Liver (tissue), 9 donors: ENCODE results near the gene TTC28. TPM values are rescaled to one million over a fixed set of nuclear protein-coding genes. Genes with fewer than 3 reads are reported as not detected.

Source experiments
- DNase-seq: peaks from one replicate; pipeline ENCODE4 v3.0.0-alpha.2; 2017; ENCODE audit warnings: low spot score
- H3K27ac ChIP-seq, 2 donors: one replicate each; pipeline ENCODE4 v1.7.0; 2013; ENCODE audit warnings: inconsistent platforms in 2 of 2, low read length in 2 of 2, control low read depth in 1 of 2, low read depth in 1 of 2, mild to moderate bottlenecking in 1 of 2
- H3K27me3 ChIP-seq, 4 donors: one replicate each; pipeline versions ENCODE4 v1.6.1 to v1.7.0; 2013; ENCODE audit warnings: low read length in 3 of 4, inconsistent platforms in 1 of 4, mild to moderate bottlenecking in 1 of 4, moderate library complexity in 1 of 4; ENCODE audit not compliant: control insufficient read depth in 4 of 4, insufficient read depth in 4 of 4
- H3K36me3 ChIP-seq, 4 donors: one replicate each; pipeline versions ENCODE4 v1.6.1 to v1.7.0; 2013; ENCODE audit warnings: low read length in 3 of 4, mild to moderate bottlenecking in 3 of 4, low read depth in 1 of 4, moderate library complexity in 1 of 4; ENCODE audit not compliant: control insufficient read depth in 4 of 4, insufficient read depth in 3 of 4
- H3K4me1 ChIP-seq, 4 donors: one replicate each; pipeline versions ENCODE4 v1.6.1 to v1.7.0; 2013; ENCODE audit warnings: low read length in 3 of 4, mild to moderate bottlenecking in 3 of 4, moderate library complexity in 1 of 4; ENCODE audit not compliant: control insufficient read depth in 4 of 4, insufficient read depth in 4 of 4
- H3K4me3 ChIP-seq, 3 donors: one replicate each; pipeline versions ENCODE4 v1.6.1 to v1.7.0; 2013; ENCODE audit warnings: low read length in 3 of 3, control low read depth in 1 of 3, low read depth in 1 of 3, mild to moderate bottlenecking in 1 of 3
- H3K9ac ChIP-seq, 2 donors: one replicate each; pipeline ENCODE4 v1.7.0; 2013; ENCODE audit warnings: low read length in 2 of 2, mild to moderate bottlenecking in 2 of 2, moderate library complexity in 2 of 2, control low read depth in 1 of 2, low read depth in 1 of 2
- H3K9me3 ChIP-seq, 4 donors: one replicate each; pipeline versions ENCODE4 v1.6.1 to v1.7.0; 2013; ENCODE audit warnings: low read length in 3 of 4; ENCODE audit not compliant: control insufficient read depth in 4 of 4
- ATF3 ChIP-seq: IDR thresholded peaks from 2 replicates; pipeline ENCODE4 v1.6.1; 2016; ENCODE audit warnings: antibody characterized with exemption
- CTCF ChIP-seq: fragments of 150-350 bp; IDR thresholded peaks from 2 replicates; pipeline ENCODE4 v1.5.1; 2017; ENCODE audit warnings: improper control_type of control experiment, low read depth, low read length; ENCODE audit not compliant: missing input control
- EGR1 ChIP-seq, 2 donors: IDR thresholded peaks; 2 replicates each; pipeline ENCODE4 v1.6.1; 2016 to 2018; ENCODE audit warnings: antibody characterized with exemption in 2 of 2, low read depth in 2 of 2
- FOXA1 ChIP-seq: IDR thresholded peaks from 2 replicates; pipeline ENCODE4 v1.6.1; 2016; ENCODE audit warnings: antibody characterized with exemption
- FOXA2 ChIP-seq: IDR thresholded peaks from 2 replicates; pipeline ENCODE4 v1.6.1; 2016; ENCODE audit warnings: antibody characterized with exemption
- GABPA ChIP-seq, 2 donors: IDR thresholded peaks in 1 of 2; conservative IDR thresholded peaks in 1 of 2; 2 replicates each; pipeline ENCODE4 v1.6.1; 2016; ENCODE audit warnings: antibody characterized with exemption in 2 of 2, mild to moderate bottlenecking in 1 of 2, moderate library complexity in 1 of 2
- HNF4A ChIP-seq, 2 donors: conservative IDR thresholded peaks; 2 replicates each; pipeline ENCODE4 v1.6.1; 2016; ENCODE audit warnings: antibody characterized with exemption in 2 of 2, mild to moderate bottlenecking in 2 of 2
- HNF4G ChIP-seq: IDR thresholded peaks from 2 replicates; pipeline ENCODE4 v1.6.1; 2016; ENCODE audit warnings: antibody characterized with exemption
- JUND ChIP-seq, 2 donors: IDR thresholded peaks; 2 replicates each; pipeline ENCODE4 v1.6.1; 2016; ENCODE audit warnings: antibody characterized with exemption in 2 of 2
- MAX ChIP-seq: IDR thresholded peaks from 2 replicates; pipeline ENCODE4 v1.6.1; 2016; ENCODE audit warnings: antibody characterized with exemption
- NR2F2 ChIP-seq: IDR thresholded peaks from 2 replicates; pipeline ENCODE4 v1.6.1; 2016; ENCODE audit warnings: antibody characterized with exemption
- RAD21 ChIP-seq, 2 donors: IDR thresholded peaks; 2 replicates each; pipeline ENCODE4 v1.6.1; 2016; ENCODE audit warnings: antibody characterized with exemption in 2 of 2, mild to moderate bottlenecking in 2 of 2
- REST ChIP-seq: IDR thresholded peaks from 2 replicates; pipeline ENCODE4 v1.6.1; 2016; ENCODE audit warnings: antibody characterized with exemption, mild to moderate bottlenecking
- RXRA ChIP-seq, 2 donors: IDR thresholded peaks; 2 replicates each; pipeline ENCODE4 v1.6.1; 2017 to 2018; ENCODE audit warnings: antibody characterized with exemption in 2 of 2, mild to moderate bottlenecking in 1 of 2
- SP1 ChIP-seq: IDR thresholded peaks from 2 replicates; pipeline ENCODE4 v1.6.1; 2018; ENCODE audit warnings: antibody characterized with exemption, mild to moderate bottlenecking
- TAF1 ChIP-seq: conservative IDR thresholded peaks from 2 replicates; pipeline ENCODE4 v1.6.1; 2016; ENCODE audit warnings: antibody characterized with exemption, mild to moderate bottlenecking
- YY1 ChIP-seq: IDR thresholded peaks from 2 replicates; pipeline ENCODE4 v1.6.1; 2016; ENCODE audit warnings: antibody characterized with exemption, mild to moderate bottlenecking
- WGBS: extraction: QIAGEN DNeasy Blood & Tissue Kit; methylation state at CpG from one replicate; pipeline ENCODE4 v1.1.7; 2013; 5-methylcytosine and 5-hydroxymethylcytosine counted together
- polyA plus RNA-seq, 2 donors: library from polyadenylated mRNA; stranded (reverse) in 1 of 2; unstranded in 1 of 2; fragments of 200-250 nt in 1 of 2; fragments of >200 nt in 1 of 2; fragmentation: Nextera tagmentation in 1 of 2; extraction: Ambion mirVana in 1 of 2; gene quantifications; one replicate each; pipeline versions ENCODE4 v1.2.1 to v1.2.3, GENCODE V29; 2013 to 2015
- total RNA-seq, 2 donors: library from RNA; depleted of rRNA; stranded (reverse); fragments of >200 nt; gene quantifications; one replicate each; pipeline ENCODE4 v1.2.3, GENCODE V29; 2014
- TF ChIP-seq, protein P1 (sequence below): IDR thresholded peaks from 2 replicates; pipeline ENCODE4 v1.6.1; 2016; ENCODE audit warnings: antibody characterized with exemption
- donor health status: healthy.
- donor health status: healthy.
- donor health status: healthy.
- donor health status: healthy.
- donor health status: healthy.

Gene TTC28
- total and polyA plus RNA-seq, 4 donors: 4.2 to 19.4 (median 5.9) TPM

DNA sequence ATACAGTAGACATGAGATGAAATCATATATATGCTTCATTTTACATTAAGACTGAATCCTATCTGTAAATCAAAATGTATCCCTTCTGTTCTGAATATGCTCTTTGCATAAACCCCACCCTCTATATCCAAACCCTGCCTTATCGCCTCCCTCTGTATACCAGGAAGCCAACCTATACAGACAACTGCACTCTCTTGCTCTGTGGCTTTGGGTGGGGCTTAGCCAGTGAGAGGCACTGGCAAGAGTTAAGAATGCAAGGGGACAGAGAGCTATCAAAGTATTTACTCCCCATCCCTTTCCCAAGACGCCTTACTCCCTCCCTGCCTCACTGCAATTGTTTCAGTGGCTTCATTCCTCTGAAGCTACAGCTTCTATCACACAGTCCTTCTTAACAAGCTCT is 309.8 kb downstream of the TTC28 start:
- Histone ChIP-seq H3K9ac (no peak overlapping the region), H3K4me3 (no peak overlapping the region), H3K36me3 (no peaks in the 10 kb centered on the region), H3K27ac (no peak overlapping the region), H3K27me3 (no peaks in the 10 kb centered on the region), H3K4me1 (no peaks in the 10 kb centered on the region), H3K9me3 (no peaks in the 10 kb centered on the region)
- WGBS: 80% methylated on average over 2 of the region's 2 CpGs
- no peak for DNase-seq
- TF ChIP-seq HNF4A (conservative IDR thresholded peaks at IDR 0.05) (no peak), REST (no peak), JUND (IDR thresholded peaks at IDR 0.05) (no peak), RAD21 (IDR thresholded peaks at IDR 0.05) (no peak), EGR1 (IDR thresholded peaks at IDR 0.05; ENCODE audit: low read depth in 2 of 2) (no peak), YY1 (no peak)

DNA sequence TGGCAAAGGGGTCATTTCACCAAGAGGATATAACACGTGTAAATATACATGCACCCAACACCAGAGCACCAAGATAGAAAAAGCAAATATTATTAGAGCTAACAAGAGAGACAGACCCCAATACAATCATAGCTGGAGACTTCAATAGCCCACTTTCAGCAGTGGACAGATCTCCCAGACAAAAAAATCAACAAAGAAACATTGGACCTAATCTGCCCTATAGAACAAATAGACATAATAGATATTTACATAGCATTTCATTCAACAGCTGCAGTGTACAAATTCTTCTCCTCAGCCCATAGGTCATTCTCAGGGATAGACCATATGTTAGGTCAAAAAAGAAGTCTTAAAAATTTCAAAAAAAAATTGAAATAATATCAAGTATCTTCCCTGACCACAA is 312.8 kb downstream of the TTC28 start:
- DNase-seq: no peak
- H3K36me3 ChIP-seq: no peaks in the 10 kb centered on the region
- H3K9me3 ChIP-seq: no peaks in the 10 kb centered on the region
- H3K4me1 ChIP-seq: no peaks in the 10 kb centered on the region
- H3K9ac ChIP-seq: no peak overlapping the region
- H3K27ac ChIP-seq: no peak overlapping the region
- H3K27me3 ChIP-seq: no peaks in the 10 kb centered on the region
- no peak for TF ChIP-seq YY1
- no peak for TF ChIP-seq MAX
- no peak for TF ChIP-seq HNF4A (conservative IDR thresholded peaks at IDR 0.05)
- TF ChIP-seq HNF4G: no peak
- no peak for TF ChIP-seq RXRA (IDR thresholded peaks at IDR 0.05)
- TF ChIP-seq NR2F2: no peak
- no peak for TF ChIP-seq REST
- TF ChIP-seq GABPA (IDR thresholded peaks at IDR 0.05 in 1 of 2, conservative IDR thresholded peaks at IDR 0.05 in 1 of 2): no peak
- no peak for TF ChIP-seq FOXA2
- no peak for TF ChIP-seq FOXA1
- TF ChIP-seq TAF1: no peak
- no peak for TF ChIP-seq RAD21 (IDR thresholded peaks at IDR 0.05)
- no peak for TF ChIP-seq ATF3
- TF ChIP-seq SP1: no peak
- no peak for TF ChIP-seq JUND (IDR thresholded peaks at IDR 0.05)
- TF ChIP-seq, protein P1, sequence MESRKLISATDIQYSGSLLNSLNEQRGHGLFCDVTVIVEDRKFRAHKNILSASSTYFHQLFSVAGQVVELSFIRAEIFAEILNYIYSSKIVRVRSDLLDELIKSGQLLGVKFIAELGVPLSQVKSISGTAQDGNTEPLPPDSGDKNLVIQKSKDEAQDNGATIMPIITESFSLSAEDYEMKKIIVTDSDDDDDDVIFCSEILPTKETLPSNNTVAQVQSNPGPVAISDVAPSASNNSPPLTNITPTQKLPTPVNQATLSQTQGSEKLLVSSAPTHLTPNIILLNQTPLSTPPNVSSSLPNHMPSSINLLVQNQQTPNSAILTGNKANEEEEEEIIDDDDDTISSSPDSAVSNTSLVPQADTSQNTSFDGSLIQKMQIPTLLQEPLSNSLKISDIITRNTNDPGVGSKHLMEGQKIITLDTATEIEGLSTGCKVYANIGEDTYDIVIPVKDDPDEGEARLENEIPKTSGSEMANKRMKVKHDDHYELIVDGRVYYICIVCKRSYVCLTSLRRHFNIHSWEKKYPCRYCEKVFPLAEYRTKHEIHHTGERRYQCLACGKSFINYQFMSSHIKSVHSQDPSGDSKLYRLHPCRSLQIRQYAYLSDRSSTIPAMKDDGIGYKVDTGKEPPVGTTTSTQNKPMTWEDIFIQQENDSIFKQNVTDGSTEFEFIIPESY: no peak
- no peak for TF ChIP-seq EGR1 (IDR thresholded peaks at IDR 0.05; ENCODE audit: low read depth in 2 of 2)
- no peak for TF ChIP-seq CTCF
- 82% methylated on average over 1 of the region's 1 CpG for WGBS
- H3K4me3 ChIP-seq: no peak overlapping the region
